Measurements from ENCODE around the gene TSGA10IP.

DNA sequence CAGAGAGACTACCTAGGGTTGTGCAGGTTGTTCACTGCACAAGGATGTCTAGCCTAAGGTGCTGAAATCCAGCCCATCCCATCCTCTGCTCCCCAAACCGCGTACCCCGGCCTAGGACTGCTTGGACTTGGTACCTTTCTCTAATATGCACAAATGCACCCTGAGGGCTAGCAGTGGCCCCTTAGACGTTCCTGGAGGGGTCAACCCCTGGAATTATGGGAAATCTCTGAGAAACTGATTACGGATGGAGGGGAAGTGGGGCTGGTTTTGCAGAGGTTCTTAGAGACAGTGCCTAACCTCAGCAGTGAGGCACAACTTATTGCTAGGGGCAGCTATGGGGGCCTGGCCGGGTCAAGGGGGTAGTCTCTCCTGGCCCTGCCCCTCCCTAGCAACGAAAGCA lies 28.9 kb upstream of the TSGA10IP start:
- TF ChIP-seq, protein P1, sequence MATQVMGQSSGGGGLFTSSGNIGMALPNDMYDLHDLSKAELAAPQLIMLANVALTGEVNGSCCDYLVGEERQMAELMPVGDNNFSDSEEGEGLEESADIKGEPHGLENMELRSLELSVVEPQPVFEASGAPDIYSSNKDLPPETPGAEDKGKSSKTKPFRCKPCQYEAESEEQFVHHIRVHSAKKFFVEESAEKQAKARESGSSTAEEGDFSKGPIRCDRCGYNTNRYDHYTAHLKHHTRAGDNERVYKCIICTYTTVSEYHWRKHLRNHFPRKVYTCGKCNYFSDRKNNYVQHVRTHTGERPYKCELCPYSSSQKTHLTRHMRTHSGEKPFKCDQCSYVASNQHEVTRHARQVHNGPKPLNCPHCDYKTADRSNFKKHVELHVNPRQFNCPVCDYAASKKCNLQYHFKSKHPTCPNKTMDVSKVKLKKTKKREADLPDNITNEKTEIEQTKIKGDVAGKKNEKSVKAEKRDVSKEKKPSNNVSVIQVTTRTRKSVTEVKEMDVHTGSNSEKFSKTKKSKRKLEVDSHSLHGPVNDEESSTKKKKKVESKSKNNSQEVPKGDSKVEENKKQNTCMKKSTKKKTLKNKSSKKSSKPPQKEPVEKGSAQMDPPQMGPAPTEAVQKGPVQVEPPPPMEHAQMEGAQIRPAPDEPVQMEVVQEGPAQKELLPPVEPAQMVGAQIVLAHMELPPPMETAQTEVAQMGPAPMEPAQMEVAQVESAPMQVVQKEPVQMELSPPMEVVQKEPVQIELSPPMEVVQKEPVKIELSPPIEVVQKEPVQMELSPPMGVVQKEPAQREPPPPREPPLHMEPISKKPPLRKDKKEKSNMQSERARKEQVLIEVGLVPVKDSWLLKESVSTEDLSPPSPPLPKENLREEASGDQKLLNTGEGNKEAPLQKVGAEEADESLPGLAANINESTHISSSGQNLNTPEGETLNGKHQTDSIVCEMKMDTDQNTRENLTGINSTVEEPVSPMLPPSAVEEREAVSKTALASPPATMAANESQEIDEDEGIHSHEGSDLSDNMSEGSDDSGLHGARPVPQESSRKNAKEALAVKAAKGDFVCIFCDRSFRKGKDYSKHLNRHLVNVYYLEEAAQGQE (IDR thresholded peaks at IDR 0.05; ENCODE audit: insufficient read depth in 1 of 2, low read depth in 2 of 2, low read length in 1 of 2), result no peak
- peak; percentile 17 for TF ChIP-seq POLR2AphosphoS5 (IDR thresholded peaks at IDR 0.05; ENCODE audit: low read depth, low read length)
- TF ChIP-seq, protein P2, sequence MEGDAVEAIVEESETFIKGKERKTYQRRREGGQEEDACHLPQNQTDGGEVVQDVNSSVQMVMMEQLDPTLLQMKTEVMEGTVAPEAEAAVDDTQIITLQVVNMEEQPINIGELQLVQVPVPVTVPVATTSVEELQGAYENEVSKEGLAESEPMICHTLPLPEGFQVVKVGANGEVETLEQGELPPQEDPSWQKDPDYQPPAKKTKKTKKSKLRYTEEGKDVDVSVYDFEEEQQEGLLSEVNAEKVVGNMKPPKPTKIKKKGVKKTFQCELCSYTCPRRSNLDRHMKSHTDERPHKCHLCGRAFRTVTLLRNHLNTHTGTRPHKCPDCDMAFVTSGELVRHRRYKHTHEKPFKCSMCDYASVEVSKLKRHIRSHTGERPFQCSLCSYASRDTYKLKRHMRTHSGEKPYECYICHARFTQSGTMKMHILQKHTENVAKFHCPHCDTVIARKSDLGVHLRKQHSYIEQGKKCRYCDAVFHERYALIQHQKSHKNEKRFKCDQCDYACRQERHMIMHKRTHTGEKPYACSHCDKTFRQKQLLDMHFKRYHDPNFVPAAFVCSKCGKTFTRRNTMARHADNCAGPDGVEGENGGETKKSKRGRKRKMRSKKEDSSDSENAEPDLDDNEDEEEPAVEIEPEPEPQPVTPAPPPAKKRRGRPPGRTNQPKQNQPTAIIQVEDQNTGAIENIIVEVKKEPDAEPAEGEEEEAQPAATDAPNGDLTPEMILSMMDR (IDR thresholded peaks at IDR 0.05), result no peak
